MV-4-11 (cell line): ENCODE measurements around the gene PCLAF.
"Not testable (repeated sequence)": the region's sequence is repeated elsewhere in the genome, so short reads cannot be mapped to it uniquely, and the experiment has no call there.

Experiments
- DNase-seq: peaks from one replicate; lab custom pipeline; 2025; lab: John Stamatoyannopoulos, UW

PCLAF gene, protein sequence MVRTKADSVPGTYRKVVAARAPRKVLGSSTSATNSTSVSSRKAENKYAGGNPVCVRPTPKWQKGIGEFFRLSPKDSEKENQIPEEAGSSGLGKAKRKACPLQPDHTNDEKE

DNA sequence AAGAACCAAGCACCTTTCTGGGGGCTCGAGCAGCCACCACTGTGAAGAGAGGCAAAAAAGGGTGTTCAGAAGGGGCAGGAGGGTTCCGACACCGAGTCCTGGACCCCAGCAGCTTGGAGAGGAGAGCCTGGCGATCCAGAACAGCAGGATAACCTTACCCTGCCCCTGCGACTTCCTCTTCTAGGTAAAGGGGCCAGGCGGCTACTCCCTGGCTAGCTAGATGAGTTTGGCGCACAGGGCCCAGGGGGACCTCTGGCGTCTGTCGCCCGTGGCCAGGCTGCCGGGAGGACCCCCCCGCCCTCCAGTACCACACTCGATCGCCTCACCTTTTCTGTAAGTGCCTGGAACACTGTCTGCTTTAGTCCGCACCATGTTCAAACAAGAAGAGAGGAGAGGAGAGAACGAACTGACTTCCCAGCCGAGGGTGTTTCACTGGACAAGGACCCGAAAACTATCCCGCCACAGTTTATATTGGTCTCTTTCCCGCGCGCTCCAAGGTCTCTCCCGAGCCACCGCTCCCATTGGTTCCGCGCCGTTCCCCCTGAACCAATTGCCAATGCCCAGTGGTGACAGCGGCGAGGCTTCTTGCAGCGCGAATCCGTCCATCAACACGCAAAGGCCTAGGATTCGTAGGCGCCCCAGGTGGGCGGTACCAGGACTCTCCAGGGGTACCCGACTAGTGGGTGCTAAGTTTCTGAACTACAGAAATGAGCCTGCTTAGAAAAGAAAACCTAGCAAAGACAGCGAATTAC is at the start of gene PCLAF:
Gene PCLAF (minus strand): TSS at position 442 of the 752 bp plus-strand sequence. CDS start 70 bp downstream, at position 372.
- DNase-seq, result peak; percentile 96

DNA sequence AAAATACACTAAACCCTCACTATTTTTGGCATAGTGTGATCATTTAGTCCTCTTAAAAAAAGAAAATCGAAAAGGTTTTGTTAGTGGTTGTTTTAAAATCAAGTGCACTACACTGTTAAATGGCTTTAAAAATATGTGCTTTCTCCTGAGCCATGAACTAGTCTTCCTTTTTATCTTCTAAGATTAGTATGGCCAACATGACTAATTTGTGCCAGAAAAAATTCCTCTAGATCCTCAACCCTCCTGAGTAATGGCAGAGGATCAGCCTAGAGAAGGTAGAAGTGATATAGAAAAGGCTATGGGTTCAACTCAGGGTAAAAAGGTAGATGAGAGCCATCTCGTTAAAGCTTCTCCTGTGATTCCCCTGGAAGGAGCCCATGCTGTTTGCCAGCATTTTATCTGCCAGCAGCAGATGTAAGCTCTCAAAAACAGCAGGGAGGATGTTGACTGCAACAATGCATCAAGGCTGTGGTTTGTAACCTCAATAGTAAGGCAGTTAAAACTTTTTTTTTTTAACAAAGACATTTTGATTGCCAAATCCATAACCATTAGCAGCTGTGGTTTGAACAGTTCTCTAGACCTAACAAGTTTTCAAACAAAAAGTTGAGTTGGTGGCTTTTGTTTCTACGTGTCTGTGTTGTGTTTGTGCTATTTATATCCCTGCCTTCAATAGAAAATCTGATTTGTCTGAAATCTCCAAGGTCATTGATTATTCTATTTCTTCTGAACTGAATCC is 48.9 kb upstream of the PCLAF start:
- peak; percentile 97 for DNase-seq

DNA sequence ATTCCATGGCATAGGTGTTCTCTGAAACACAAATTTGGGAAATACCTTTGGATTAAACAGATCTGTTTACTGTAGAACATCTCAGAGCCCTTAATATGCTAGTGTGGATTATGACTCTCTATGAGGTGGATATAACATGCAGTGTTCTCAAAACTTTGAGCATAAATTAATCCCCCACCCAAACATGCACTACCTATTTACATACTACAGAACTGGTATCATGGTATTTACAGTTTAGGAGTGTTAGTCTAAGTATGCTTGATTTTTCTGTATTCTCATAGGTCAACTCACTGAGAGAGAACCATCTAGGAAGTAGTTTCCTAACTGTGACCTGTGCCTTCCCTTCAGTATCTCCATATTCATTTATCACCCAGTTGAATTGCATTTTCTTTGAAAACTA is 48.2 kb upstream of the PCLAF start:
- DNase-seq, result no peak

DNA sequence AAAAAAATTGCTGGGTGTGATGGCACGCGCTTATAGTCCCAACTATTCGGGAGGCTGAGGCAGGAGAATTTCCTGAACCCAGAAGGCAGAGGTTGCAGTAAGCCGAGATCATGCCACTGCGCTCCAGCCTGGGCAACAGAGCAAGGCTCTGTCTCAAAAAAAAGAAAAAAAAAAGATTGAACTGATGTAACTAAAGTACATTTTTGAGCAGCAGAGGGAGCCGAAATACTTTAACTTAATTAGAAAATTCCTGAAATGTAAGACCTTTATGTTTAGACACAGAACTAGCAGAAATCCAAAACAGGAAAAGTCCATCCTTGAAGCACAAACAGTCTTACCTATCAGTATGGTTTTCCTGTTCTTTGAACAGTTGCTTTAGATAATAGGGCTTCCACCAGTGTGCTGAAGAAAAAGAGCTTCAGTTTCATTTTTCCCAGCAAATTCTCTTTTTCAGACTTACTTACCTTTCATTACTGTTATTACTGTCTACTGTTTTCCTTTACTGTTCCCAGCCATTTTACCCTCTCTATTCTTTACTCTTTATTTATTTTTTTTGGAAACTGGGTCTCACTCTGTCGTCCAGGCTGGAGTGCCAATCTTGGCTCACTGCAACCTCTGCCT is 45.7 kb upstream of the PCLAF start:
- peak; percentile 33 for DNase-seq

DNA sequence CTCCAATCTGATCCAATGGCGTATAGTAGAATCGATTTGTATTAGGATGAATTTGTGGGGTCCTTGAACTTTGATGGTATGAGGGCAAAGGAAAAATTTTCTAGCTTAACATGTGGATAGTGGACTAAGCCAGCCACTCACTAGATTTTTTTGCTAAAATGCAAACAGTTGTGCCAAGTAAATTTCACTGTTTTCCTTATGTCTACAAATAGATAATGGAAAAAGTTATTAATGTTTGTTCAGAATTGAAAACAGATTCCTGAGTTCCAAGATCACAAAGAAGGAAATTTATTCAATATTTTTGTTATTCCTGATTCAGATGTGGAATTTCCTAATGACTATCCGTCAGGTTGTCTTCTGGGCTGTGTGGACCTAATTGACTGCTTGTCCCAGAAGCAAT is 44.0 kb upstream of the PCLAF start:
- no peak for DNase-seq

DNA sequence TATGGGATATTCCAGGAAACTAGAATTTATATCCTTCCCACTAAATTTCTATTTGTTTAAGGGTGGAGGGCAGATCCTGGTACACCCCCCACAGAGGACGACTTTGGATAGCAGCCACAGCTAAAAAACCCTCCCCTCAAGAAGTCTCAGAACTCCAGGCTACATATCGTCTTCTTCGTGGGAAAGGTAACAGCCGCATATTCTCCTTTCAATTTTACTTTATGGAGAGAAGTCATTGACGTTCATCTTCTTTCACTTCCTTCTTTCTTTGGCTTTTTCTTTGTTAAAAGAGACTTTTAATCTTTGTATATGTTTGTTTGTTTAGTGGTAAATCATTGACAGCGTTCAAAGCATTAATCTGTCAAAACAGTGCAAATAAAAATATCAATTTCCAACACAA is 42.7 kb upstream of the PCLAF start:
- DNase-seq, result peak; percentile 37

DNA sequence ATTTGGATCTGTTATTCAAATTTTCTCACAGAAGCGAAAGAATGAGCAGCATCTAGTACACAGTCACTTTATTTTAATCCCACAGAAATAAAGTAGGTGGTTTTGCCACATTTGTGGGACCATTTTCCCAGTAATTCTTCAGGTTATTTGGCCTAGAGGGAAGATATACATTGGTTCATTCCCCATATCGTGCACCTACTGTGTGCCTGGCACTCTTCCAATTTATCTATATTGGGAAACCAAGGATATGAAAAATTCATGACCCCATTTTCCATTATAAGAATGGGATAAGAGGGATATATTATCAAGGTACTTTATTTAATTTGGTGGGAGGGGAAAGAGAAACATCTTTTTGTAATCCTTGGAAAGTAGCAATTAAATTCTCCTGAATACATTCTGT is 41.5 kb upstream of the PCLAF start:
- DNase-seq, result no peak

DNA sequence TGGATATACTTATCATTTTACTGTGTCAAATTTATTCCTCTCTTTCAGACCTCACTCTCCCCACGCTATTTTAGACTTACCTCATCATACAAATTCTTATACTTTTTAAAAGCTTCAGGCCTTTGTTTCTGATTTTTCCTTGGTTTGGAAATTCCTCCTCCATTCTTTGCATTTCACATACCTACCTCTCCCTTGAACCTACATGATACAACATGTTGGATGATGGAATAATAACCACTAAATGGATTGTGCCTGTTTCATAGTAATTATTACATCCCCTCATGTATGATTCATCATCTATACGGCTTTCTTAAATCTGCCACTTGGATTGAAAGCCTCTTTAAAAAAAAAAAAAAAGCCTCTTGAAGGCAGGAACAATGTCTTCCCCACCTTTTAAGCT is 31.0 kb upstream of the PCLAF start:
- no peak for DNase-seq

DNA sequence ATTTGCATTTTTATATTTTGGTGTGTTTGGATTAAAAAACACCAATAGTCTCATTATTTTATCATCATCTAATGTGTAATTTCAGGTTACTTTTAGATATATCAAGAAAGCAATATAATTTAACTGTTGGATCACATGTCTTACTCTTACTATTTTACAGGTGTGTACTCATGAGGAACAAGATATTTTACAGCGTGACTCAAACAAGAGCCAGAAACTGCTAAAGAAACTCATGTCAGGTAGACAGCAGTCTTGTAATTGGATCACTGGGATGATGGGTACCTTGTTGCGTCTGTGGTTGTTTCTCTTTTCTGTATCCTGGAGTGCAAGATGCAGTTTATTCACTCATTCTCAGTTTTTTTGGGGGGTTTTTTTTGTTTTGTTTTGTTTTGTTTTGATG is 19.3 kb upstream of the PCLAF start:
- DNase-seq, result no peak

DNA sequence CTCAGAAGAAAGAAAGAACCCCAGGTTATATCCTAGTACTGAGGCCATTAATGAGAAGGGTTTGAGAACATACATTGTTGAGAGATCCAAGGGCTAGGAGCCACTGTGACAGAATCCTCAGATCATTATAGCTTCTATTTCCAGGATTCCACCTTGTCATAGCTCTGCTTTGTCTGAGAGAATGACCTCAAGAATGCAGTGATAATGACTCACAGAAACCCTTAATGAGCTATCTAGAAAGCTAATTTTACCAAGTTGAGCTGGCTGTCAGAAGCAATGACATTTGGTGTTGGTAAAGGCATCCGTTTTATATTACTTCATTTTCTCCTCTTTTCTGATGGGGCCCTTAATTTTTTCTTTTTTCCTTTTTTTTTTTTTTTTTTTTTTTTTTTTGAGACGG is 17.3 kb upstream of the PCLAF start:
- DNase-seq, result no peak

DNA sequence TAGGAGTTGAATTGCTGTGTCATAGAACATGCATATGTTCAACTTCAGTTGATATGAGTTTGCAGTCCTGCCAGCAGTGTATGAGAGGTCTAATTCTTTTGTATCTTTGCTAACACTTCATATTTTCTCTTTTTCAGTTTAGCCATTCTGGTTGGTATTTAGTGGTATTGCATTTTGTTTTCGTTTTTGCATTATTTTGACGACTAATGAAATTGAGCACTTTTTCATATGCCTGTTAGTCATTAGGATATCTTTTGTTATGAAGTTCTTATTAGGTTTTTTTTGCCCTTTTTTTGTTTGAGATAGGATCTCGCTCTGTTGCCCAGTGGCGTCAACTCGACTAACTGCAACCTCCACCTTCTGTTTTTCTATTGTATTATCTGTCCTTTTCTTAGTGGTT is 15.5 kb upstream of the PCLAF start:
- no peak for DNase-seq

DNA sequence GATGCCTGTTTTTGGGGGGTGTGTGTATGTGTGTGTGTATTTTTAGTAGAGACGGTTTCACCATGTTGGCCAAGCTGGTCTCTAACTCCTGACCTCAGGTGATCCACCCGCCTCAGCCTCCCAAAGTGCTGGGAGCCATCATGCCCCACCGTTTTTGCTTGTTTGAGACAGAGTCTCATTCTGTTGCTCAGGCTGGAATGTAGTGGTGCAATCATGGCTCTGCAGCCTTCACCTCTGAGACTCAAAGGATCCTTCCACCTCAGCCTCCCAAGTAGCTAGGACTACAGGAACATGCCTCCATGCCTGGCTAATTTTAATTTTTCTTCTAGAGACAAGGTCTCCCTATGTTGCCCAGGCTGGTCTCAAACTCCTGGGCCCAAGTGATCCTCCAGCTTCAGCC is 11.2 kb upstream of the PCLAF start:
- DNase-seq, result not testable (repeated sequence)

DNA sequence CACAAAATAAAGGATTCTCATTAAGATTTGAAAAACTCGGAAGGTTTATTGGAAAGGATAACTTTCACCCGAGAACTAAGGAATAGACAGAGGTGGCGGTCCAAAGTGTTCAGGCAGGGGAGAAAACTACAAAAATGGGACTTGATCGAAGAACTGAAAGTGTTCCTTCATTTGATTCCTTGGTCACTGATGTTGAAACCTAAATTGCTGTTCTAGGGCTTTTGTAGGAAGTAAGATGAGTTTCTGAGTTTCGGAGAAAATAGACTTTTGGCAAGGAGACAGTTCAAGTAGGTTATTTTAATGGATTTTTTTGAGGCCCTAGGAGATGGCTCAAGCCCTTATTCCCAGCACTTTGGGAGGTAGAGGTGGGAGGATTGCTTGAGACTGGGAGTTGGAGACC is 7.8 kb upstream of the PCLAF start:
- peak; percentile 46 for DNase-seq

DNA sequence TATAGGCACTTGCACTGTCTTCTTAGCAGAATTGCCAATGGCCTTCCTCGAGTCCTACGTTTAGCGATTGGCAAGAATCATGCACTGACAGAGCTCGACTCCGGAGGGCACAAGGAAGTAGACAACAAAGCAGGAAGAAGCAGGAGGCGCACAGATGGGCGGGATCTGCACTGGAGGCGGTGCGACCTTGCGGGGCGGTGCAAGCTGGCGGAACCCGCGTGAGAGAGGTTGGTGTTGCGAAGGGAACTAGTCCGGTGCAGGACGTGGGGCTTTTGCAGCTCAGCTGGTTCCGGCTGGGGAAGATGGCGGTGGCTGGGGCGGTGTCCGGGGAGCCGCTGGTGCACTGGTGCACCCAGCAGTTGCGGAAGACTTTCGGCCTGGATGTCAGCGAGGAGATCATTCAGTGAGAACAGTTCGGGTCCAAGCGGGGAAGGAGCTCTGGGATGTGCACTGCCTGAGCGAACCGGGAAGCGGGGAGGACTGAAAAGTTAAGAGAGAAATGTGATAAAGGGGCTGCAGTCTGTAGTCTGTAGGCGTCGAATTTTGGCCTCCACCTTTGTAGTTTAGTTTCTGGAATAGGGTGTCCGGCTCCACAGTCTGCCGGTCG is 6.4 kb upstream of the PCLAF start, which contains the start of gene TRIP4:
Gene TRIP4 (plus strand): TSS at position 275 of the 607 bp plus-strand sequence. CDS start 28 bp downstream, at position 303.
- DNase-seq, result peak; percentile 97

DNA sequence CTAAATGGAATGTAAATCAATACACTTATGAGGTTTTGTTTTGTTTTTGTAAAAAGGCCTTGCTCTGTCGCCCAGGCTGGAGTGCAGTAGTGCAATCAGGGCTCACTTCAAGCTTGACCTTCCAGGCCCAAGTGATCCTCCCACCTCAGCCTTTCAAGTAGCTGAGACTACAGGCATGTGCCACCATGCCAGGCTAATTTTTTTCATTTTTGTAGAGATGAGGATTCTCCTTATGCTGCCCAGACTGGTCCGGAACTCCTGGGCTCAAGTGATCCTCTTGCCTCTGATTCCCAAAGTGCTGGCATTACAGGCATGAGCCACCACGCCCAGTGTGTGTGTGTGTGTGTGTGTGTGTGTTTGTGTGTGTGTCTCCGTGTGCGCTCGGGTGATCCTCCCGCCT is 5.0 kb upstream of the PCLAF start:
- no peak for DNase-seq

DNA sequence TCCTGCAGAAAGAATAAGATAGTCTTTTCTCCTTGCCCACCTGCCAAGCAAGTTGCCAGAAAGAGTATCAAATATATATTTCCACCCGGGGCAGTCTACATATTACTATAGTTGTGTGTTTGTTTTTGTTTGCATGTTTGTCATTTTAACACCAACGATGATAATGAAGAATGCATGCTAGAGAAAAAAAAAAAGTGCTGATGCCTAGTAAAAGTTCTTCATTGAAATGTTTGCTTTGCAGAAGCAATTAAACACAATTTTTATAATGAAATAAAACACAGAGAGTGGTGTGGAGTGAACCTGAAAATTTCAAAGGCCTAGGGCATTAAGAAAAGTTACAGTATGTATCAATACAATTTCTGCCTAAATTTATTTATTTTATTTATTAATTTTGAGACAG is 2.5 kb upstream of the PCLAF start:
- DNase-seq, result no peak

DNA sequence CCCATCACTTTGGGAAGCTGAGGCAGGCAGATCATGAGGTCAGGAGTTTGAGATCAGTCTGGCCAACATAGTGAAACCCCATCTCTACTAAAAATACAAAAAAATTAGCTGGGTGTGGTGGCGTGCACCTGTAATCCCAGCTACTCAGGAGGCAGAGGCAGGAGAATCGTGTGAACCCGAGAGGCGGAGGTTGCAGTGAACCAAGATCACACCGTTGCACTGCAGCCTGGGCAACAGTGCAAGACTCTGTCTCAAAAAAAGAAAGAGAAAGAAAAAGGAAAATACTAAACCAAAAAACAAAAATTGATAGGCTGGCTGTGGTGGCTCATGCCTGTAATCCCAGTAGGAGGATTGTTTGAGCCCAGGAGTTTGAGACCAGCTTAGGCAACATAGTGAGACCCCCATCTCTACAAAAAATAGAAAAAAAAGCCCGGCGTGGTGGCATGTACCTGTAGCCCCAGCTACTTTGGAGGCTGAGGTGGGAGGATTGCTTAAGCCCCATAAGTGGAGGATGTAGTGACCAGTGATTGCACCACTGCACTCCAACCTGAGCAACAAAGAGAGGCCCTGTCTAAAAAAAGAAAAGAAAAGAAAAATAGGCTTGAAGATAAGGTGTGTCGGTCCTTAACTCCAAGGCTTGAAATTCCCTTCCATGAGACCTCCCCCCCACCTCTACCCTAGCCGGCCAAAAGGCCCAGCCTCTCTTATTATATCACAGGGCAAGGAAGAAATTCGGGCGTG is 941 bp downstream of the PCLAF start:
- DNase-seq, result not testable (repeated sequence)

DNA sequence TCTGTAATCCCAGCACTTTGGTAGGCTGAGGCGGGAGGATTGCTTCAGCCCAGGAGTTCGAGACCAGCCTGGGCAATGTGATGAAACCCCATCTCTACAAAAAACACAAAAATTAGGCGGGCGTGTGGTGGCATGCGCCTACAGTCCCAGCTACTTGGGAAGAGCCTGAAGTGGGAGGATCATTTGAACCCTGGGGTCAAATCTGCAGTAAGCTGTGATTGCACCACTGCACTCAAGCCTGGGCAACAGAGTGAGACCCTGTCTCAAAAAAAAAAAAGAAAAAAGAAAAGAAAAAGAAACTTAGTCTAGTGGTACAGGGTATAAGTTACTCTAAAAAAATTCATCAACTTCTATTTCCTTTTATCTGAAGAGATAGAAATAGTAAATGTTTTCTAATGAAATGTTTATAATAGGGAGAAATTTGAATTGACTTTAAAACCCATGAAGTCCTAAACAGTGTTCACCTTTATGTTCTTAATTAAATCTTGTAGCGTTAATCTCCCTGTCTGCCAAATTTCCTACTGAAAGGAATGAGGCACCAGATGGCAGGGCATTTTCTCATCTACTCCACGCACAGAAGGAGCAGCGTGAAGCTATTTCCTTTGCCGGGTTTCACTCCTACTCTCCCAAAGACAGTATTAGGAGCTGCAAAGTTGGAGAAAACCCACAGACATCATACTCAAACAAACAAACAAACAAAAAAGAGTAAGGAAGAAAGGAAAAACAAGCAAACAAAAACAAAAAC is 1.9 kb downstream of the PCLAF start:
- peak; percentile 37 for DNase-seq

DNA sequence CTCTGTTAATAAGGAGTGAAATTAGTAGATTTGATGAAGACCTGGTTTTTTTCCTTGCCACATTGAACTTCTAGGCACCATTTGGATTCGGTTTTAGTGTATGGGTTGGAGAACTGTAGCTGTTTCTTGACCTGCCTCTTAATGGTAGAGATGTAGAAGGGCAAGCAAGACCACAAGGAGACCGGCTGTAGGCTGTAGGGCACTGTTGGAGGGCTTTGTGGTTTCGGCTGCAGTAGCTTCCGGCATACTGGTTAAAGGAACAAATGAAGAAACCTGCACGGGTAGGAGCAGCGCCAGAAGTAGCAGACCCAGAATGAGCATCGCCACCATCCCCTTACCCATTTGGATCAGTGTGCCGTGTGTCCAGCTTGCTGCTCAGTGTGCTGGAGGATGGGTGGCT is 7.9 kb downstream of the PCLAF start:
- peak; percentile 81 for DNase-seq

DNA sequence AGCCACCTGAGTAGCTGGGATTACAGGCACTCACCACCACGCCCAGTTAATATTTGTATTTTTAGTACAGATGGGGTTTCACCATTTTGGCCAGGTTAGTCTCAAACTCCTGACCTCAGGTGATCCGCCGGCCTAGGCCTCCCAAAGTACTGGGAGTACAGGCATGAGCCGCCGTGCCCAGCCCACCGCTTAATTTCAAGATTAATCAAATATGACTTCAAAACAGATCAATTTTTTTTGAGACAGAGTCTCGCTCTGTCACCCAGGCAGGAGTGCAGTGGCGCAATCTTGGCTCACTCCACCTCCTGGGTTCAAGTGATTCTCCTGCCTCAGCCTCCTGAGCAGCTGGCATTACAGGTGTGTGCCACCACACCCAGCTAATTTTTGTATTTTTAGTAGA is 9.9 kb downstream of the PCLAF start:
- not testable (repeated sequence) for DNase-seq

DNA sequence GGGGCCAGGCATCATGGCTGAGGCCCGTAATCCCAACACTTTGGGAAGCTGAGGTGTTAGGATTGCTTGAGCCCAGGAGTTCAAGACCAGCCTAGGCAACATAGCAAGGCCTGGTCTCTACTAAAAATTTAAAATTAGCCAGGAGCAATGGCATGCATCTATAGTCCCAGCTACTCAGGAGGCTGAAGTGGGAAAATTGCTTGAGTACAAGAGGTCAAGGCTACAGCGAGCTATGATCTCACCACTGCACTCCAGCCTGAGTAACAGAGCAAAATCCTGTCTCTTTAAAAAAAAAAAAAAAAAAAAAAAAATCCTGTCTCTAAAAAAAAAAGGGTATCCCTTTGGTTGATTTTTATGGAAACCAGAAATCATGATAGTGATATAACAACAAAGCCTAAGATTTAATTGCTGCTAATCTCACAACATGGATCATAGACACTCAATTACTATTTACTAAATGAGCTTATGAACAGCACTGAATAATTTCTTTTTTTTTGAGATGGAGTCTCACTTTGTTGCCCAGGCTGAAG is 12.1 kb downstream of the PCLAF start:
- no peak for DNase-seq
